Common myeloid progenitor, CD34-positive (primary cell): ENCODE results near the gene TCF21.

ENCODE experiments used
- CTCF ChIA-PET: fragments of 350-600 bp; sonication (Branson Sonifier 250); formaldehyde crosslinking; loops from one replicate; lab custom pipeline; 2021; ENCODE audit warnings: antibody characterized with exemption; lab: Charles Lee
- POLR2A ChIA-PET: fragments of 350-600 bp; sonication (Branson Sonifier 250); formaldehyde crosslinking; loops from one replicate; lab custom pipeline; 2021; ENCODE audit warnings: antibody characterized with exemption; lab: Charles Lee
- DNase-seq, 3 donors: peaks; one replicate each; pipeline versions ENCODE4 v3.0.0 to v3.0.0-alpha.2; 2013
- H3K27ac ChIP-seq, 2 experiments: 1 replicate in 1 of 2; 2 replicates in 1 of 2; pipeline ENCODE4 v1.7.0; 2013; ENCODE audit warnings: inconsistent platforms in 2 of 2, low read length in 2 of 2, mild to moderate bottlenecking in 2 of 2, low read depth in 1 of 2, moderate library complexity in 1 of 2; ENCODE audit not compliant: severe bottlenecking in 2 of 2, insufficient read depth in 1 of 2, poor library complexity in 1 of 2
- H3K27me3 ChIP-seq, 5 experiments: replicated peaks in 2 of 5; 1 replicate in 3 of 5; 2 replicates in 2 of 5; pipeline versions ENCODE4 v1.6.1 to v1.7.0; 2013; ENCODE audit warnings: low read length in 4 of 5, mild to moderate bottlenecking in 2 of 5, moderate library complexity in 2 of 5, inconsistent platforms in 1 of 5; ENCODE audit not compliant: insufficient read depth in 5 of 5, control insufficient read depth in 4 of 5
- H3K36me3 ChIP-seq, 4 experiments: 1 replicate in 2 of 4; 2 replicates in 2 of 4; pipeline versions ENCODE4 v1.6.1 to v1.7.0; 2013; ENCODE audit warnings: low read length in 3 of 4, control low read depth in 1 of 4, mild to moderate bottlenecking in 1 of 4; ENCODE audit not compliant: control insufficient read depth in 4 of 4, insufficient read depth in 4 of 4
- H3K4me1 ChIP-seq, 4 experiments: 1 replicate in 3 of 4; 2 replicates in 1 of 4; pipeline versions ENCODE4 v1.6.1 to v1.7.1; 2013; ENCODE audit warnings: low read length in 3 of 4, mild to moderate bottlenecking in 3 of 4, control low read depth in 1 of 4, inconsistent platforms in 1 of 4, moderate library complexity in 1 of 4; ENCODE audit not compliant: control insufficient read depth in 4 of 4, insufficient read depth in 4 of 4; ENCODE audit errors: control extremely low read depth in 1 of 4
- H3K4me3 ChIP-seq, 7 experiments: 1 replicate in 4 of 7; 2 replicates in 3 of 7; pipeline versions ENCODE4 v1.5.1 to v1.7.0; 2013; ENCODE audit warnings: mild to moderate bottlenecking in 7 of 7, low read length in 6 of 7, moderate library complexity in 6 of 7, inconsistent platforms in 2 of 7, low read depth in 2 of 7, control low read depth in 1 of 7; ENCODE audit not compliant: insufficient read depth in 4 of 7, control insufficient read depth in 1 of 7; ENCODE audit errors: extremely low read depth in 1 of 7
- H3K9me3 ChIP-seq, 5 experiments: 1 replicate in 4 of 5; 2 replicates in 1 of 5; pipeline versions ENCODE4 v1.6.1 to v1.7.1; 2013; ENCODE audit warnings: low read length in 4 of 5, mild to moderate bottlenecking in 2 of 5, inconsistent platforms in 1 of 5, low read depth in 1 of 5, moderate library complexity in 1 of 5; ENCODE audit not compliant: control insufficient read depth in 4 of 5, insufficient read depth in 2 of 5; ENCODE audit errors: control extremely low read depth in 1 of 5
- WGBS: methylation state at CpG from one replicate; pipeline ENCODE4 v1.1.5; 2013; ENCODE audit not compliant: insufficient coverage; 5-methylcytosine and 5-hydroxymethylcytosine counted together

TCF21 gene

DNA sequence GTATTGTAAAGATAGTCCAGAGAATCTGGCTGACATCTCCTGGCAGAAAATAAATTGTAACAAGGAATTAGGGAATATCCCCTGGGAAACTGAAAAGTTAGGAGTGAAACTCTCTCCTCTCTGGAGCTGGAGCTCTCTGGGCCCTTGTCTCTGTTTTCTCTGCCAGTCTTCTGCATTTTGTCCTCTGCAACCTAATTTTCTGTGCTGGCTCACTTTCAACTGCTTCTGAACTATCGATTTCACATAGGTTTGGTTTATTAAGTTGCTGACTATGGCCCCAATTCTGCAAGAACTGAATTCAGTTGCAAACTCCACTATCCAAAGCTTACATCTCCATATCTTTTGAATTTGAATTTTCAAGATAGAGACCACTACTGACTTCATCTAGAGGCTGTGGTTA, 9.3 kb downstream of the TCF21 start:
- peaks cover 0 to 2% (median 0%) of the 10 kb centered on the region in 5 experiments for H3K9me3 ChIP-seq
- POLR2A ChIA-PET = no interaction called here
- WGBS = no CpG with 5 or more reads among the region's 1 CpG
- H3K27me3 ChIP-seq = peaks cover 34 to 93% (median 50%) of the 10 kb centered on the region in 5 experiments
- DNase-seq = no peak
- H3K36me3 ChIP-seq = no peaks in the 10 kb centered on the region
- no peak overlapping the region for H3K27ac ChIP-seq
- H3K4me1 ChIP-seq = no peaks in the 10 kb centered on the region
- CTCF ChIA-PET = interaction anchor here (0.7 to 1.8 kb wide), 2 partner anchors 18 to 26 kb away, joined by 3 to 11 read pairs; no protein-coding TSS in a partner anchor
- H3K4me3 ChIP-seq = no peak overlapping the region

DNA sequence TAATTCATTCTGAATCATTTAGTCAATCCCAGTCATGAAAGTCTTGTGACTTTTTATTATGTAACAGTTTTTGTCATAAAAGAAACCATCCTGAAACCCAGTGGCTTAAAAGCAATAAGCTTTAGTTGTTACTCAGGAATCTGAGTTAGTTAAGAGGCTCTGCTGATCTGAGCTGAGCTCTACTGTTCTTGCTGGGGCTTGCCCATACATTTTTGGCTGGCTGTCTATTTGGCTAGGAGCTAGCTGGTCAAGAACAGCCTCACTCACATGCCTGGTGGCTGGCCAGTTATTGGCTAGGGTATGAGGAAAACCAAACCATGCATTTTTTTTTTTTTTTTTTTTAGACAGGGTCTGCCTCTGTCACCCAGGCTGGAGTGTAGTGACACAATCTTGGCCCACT, 10.6 kb downstream of the TCF21 start:
- H3K4me3 ChIP-seq = no peak overlapping the region
- CTCF ChIA-PET = no interaction called here
- POLR2A ChIA-PET = interaction anchor here (0.6 kb wide), 1 partner anchor 35 kb away, joined by 3 read pairs; no protein-coding TSS in a partner anchor
- H3K36me3 ChIP-seq = no peaks in the 10 kb centered on the region
- H3K27ac ChIP-seq = no peak overlapping the region
- H3K9me3 ChIP-seq = no peaks in the 10 kb centered on the region
- no peak for DNase-seq
- no peaks in the 10 kb centered on the region for H3K4me1 ChIP-seq
- peaks cover 25 to 90% (median 45%) of the 10 kb centered on the region in 5 experiments for H3K27me3 ChIP-seq

GRCh38 chr6:133903855-133904254, 14.9 kb downstream of the TCF21 start:
- no CpG with 5 or more reads among the region's 2 CpGs for WGBS
- no peaks in the 10 kb centered on the region for H3K36me3 ChIP-seq
- no peaks in the 10 kb centered on the region for H3K9me3 ChIP-seq
- H3K27ac ChIP-seq = no peak overlapping the region
- no peak overlapping the region for H3K4me3 ChIP-seq
- POLR2A ChIA-PET = no interaction called here
- H3K27me3 ChIP-seq = peaks cover 15 to 86% (median 30%) of the 10 kb centered on the region in 5 experiments
- no peak for DNase-seq
- no peaks in the 10 kb centered on the region for H3K4me1 ChIP-seq
- CTCF ChIA-PET = interaction anchor here (0.8 to 2.5 kb wide), 5 partner anchors 12 to 63 kb away, joined by 3 to 18 read pairs (median 3); no protein-coding TSS in a partner anchor

GRCh38 chr6:133906050-133906449, 17.1 kb downstream of the TCF21 start:
- no peak overlapping the region for H3K4me3 ChIP-seq
- no peaks in the 10 kb centered on the region for H3K36me3 ChIP-seq
- H3K27ac ChIP-seq = no peak overlapping the region
- DNase-seq = peak in 2 of 3 donors; percentile 34 to 36
- WGBS = no CpG with 5 or more reads among the region's 1 CpG
- H3K9me3 ChIP-seq = no peaks in the 10 kb centered on the region
- H3K27me3 ChIP-seq = peaks cover 13 to 71% (median 27%) of the 10 kb centered on the region in 5 experiments
- ChIA-PET CTCF (interaction anchor here (1.1 to 7.1 kb wide), 2 partner anchors 11 to 17 kb away, joined by 3 to 43 read pairs; no protein-coding TSS in a partner anchor), POLR2A (interaction anchor here (0.6 kb wide), 1 partner anchor 961 kb away, joined by 5 read pairs; no protein-coding TSS in a partner anchor)
- no peaks in the 10 kb centered on the region for H3K4me1 ChIP-seq

DNA sequence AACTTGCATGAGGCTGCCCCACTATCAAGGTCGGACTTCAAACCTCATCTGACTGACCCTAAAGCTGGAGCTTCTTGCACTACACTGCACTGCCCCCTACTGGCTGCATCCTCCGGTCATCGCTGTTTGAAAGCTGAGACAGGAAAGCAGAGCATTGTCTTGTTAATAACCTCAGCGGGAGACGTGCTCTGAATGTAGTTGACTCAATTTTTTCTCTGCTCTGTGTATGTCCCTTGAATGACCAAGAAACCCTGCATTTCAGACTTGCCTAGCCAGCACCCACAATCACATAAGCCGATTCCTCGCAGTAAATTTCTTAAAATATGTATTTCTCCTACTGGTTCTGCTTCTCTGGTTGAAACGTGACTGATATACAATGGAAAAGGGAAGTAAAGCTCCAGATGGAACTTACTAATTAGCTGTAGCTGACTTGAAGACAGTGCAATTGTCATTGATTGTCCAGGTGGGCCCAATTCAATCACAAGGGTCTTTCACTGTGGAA, 27.8 kb downstream of the TCF21 start:
- POLR2A ChIA-PET = no interaction called here
- H3K9me3 ChIP-seq = peaks cover 0 to 6% (median 0%) of the 10 kb centered on the region in 5 experiments
- H3K27ac ChIP-seq = no peak overlapping the region
- peaks cover 3 to 27% (median 12%) of the 10 kb centered on the region in 5 experiments for H3K27me3 ChIP-seq
- H3K4me1 ChIP-seq = peaks cover 0 to 11% (median 5%) of the 10 kb centered on the region in 4 experiments
- 0% methylated on average over 5 of the region's 8 CpGs for WGBS
- no peaks in the 10 kb centered on the region for H3K36me3 ChIP-seq
- CTCF ChIA-PET = interaction anchor here (0.7 to 2.9 kb wide), 21 partner anchors 8 to 350 kb away, joined by 3 to 22 read pairs (median 5); no protein-coding TSS in a partner anchor
- peak; percentile 72 to 76 (median 73) for DNase-seq
- H3K4me3 ChIP-seq = peak overlapping the region in 4 of 7 experiments; percentile 20 to 46 (median 25)

DNA sequence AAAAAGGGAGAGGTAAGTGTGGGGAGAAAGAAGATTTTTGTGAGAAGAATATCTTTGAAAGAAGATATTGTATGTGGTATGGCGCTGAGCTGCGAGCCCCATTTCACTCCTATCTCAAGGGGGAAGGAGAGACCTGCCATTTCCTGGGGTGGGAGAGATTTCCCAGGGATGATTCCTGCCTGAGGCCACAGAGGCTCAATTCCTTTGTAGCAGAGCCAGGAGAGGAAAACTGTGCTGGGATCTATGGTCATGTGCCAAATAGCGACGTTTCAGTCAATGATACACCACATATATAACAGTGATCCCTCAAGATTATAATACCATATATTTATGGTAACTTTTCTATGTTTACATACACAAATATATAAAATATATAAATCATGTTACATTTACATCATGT, 28.9 kb downstream of the TCF21 start:
- ChIA-PET POLR2A (no interaction called here), CTCF (interaction anchor here (0.9 to 2.9 kb wide), 7 partner anchors 12 to 348 kb away, joined by 3 to 22 read pairs (median 4); no protein-coding TSS in a partner anchor)
- no peak overlapping the region for H3K27ac ChIP-seq
- H3K27me3 ChIP-seq = peaks cover 3 to 23% (median 12%) of the 10 kb centered on the region in 5 experiments
- no CpG with 5 or more reads among the region's 4 CpGs for WGBS
- DNase-seq = no peak
- no peak overlapping the region for H3K4me3 ChIP-seq
- H3K4me1 ChIP-seq = peaks cover 0 to 11% (median 5%) of the 10 kb centered on the region in 4 experiments
- peaks cover 0 to 6% (median 0%) of the 10 kb centered on the region in 5 experiments for H3K9me3 ChIP-seq
- H3K36me3 ChIP-seq = no peaks in the 10 kb centered on the region
